Activated CD4-positive, CD25-positive, alpha-beta regulatory T cell treated with anti-CD3 and anti-CD28 coated beads, Interleukin-2, amount 50 U/mL, for 24 hours (primary cell): Measurements from ENCODE around the gene GNGT2.

Experiments
- ATAC-seq, 2 donors: fragments of 150-1000 bp; cut with Tn5 transposase; one replicate each; pipeline ENCODE4 v1.10.0; 2021; ENCODE audit warnings: mild to moderate bottlenecking in 1 of 2, moderate library complexity in 1 of 2

GNGT2 gene

GRCh38 chr17:49168706-49169105, 41.7 kb downstream of the GNGT2 start:
- ATAC-seq: no peak

- ATAC-seq: no peak
These were observed 45.2 kb downstream of the GNGT2 start for GRCh38 chr17:49165143-49165542.

- ATAC-seq: no peak
These were observed 47.5 kb downstream of the GNGT2 start for GRCh38 chr17:49162866-49163265.

- no peak for ATAC-seq
These were observed 52.6 kb downstream of the GNGT2 start for GRCh38 chr17:49157784-49158183.

- no peak for ATAC-seq
These were observed 54.1 kb downstream of the GNGT2 start for GRCh38 chr17:49156256-49156655.
